Middle frontal gyrus (tissue), 1 donor: ENCODE measurements around the gene TRIO.

Source experiments
- DNase-seq: peaks from one replicate; pipeline ENCODE4 v3.0.0-alpha.2; 2015; ENCODE audit warnings: low spot score; ENCODE audit errors: extremely low spot score

TRIO gene

GRCh38 chr5:14472986-14473567 is 329.9 kb downstream of the TRIO start:
- no peak for DNase-seq

- DNase-seq, result no peak
Observed at GRCh38 chr5:14475045-14475444, 331.9 kb downstream of the TRIO start.

- DNase-seq, result no peak
Observed at GRCh38 chr5:14476786-14477435, 333.8 kb downstream of the TRIO start.

GRCh38 chr5:14479143-14479696 is 336.1 kb downstream of the TRIO start:
- DNase-seq, result no peak

GRCh38 chr5:14481349-14481748 is 338.2 kb downstream of the TRIO start:
- no peak for DNase-seq

GRCh38 chr5:14482085-14482484 is 338.9 kb downstream of the TRIO start:
- no peak for DNase-seq

- DNase-seq, result no peak
Observed at GRCh38 chr5:14483504-14484157, 340.5 kb downstream of the TRIO start.

- no peak for DNase-seq
Observed at GRCh38 chr5:14486486-14486885, 343.3 kb downstream of the TRIO start.

GRCh38 chr5:14486996-14487896 is 344.1 kb downstream of the TRIO start:
- no peak for DNase-seq

- no peak for DNase-seq
Observed at GRCh38 chr5:14487897-14488570, 344.9 kb downstream of the TRIO start.

- no peak for DNase-seq
Observed at GRCh38 chr5:14488709-14489108, 345.6 kb downstream of the TRIO start.

GRCh38 chr5:14489643-14490042 is 346.5 kb downstream of the TRIO start:
- DNase-seq, result no peak

GRCh38 chr5:14490309-14490711 is 347.2 kb downstream of the TRIO start:
- DNase-seq, result no peak

- no peak for DNase-seq
Observed at GRCh38 chr5:14491015-14491915, 348.1 kb downstream of the TRIO start.

- DNase-seq, result no peak
Observed at GRCh38 chr5:14492331-14492964, 349.3 kb downstream of the TRIO start.

- no peak for DNase-seq
Observed at GRCh38 chr5:14495301-14495700, 352.2 kb downstream of the TRIO start.

- no peak for DNase-seq
Observed at GRCh38 chr5:14497311-14497710, 354.2 kb downstream of the TRIO start.

- DNase-seq, result no peak
Observed at GRCh38 chr5:14501353-14502293, 358.5 kb downstream of the TRIO start.
